Measurements from ENCODE around the gene TIMM29.

Gene TIMM29

DNA sequence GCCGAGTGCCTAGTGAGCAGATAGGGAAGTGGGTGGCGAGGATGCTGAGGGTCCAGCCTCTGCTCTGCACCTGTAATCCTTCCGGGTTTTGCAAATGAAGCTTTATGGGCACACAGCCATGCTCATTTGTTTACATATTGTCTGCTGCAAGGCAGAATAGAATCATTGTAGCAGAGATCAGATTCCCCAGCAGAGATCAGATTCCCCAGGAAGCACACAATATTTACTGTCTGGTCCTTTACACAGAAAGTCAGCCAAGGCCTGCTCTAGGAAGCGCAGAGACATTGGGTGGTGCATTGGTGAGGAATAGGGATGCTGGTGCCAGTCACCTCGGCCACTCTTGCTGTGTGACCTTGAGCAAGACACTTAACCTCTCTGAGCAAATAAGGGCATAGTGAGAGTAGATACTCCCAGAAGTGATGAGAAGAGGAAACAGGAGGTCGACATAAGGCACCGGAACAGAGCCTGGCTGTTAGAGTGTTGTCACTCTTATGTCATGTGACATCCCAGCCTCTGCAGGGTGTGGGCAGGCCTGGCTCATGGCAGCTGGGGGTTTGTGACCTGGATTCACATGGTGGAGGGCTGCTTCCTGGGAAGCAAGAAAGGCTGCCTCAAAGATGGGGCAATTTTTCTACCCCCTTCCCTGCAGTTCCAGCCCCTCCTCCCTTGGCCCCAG lies 31.6 kb upstream of the TIMM29 start:
- H3K36me3 Mint-ChIP-seq (ENCODE audit: low read depth), result peaks cover 19% of the 10 kb centered on the region
- H3K4me1 Mint-ChIP-seq (ENCODE audit: low read depth), result peaks cover 51% of the 10 kb centered on the region
- H3K4me3 Mint-ChIP-seq, result no peak overlapping the region
- no peaks in the 10 kb centered on the region for H3K9me3 Mint-ChIP-seq
- intact Hi-C loops (cut with micrococcal nuclease), result no loop called here
- no peaks in the 10 kb centered on the region for H3K27me3 Mint-ChIP-seq
- peak overlapping the region; percentile 18 for H3K27ac Mint-ChIP-seq

DNA sequence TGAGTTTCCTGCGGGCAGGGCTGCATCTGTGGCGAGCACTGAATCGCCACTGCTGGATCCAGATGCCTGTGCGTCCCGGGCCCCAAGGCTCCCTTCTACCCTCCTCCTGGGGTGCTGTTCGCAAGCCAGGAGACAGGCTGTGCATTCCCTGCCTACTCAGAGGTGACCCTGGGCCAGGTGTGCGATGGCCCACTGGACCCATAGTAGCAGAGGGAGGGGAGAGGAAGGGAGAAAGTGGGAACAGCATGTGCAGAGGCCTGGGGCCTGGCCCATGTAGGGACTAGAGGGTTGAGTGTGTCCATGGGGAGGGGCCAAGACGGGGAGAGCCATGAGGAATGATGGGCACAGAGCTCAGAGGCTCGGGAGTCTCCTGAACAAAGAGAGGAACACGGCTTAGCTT lies 30.0 kb upstream of the TIMM29 start:
- no peak overlapping the region for H3K4me3 Mint-ChIP-seq
- intact Hi-C loops (cut with micrococcal nuclease), result no loop called here
- no peaks in the 10 kb centered on the region for H3K9me3 Mint-ChIP-seq
- H3K36me3 Mint-ChIP-seq (ENCODE audit: low read depth), result peaks cover 27% of the 10 kb centered on the region
- H3K27me3 Mint-ChIP-seq, result no peaks in the 10 kb centered on the region
- no peak overlapping the region for H3K27ac Mint-ChIP-seq
- H3K4me1 Mint-ChIP-seq (ENCODE audit: low read depth), result peaks cover 49% of the 10 kb centered on the region

- H3K27ac Mint-ChIP-seq, result no peak overlapping the region
- intact Hi-C loops (cut with micrococcal nuclease), result no loop called here
- H3K4me1 Mint-ChIP-seq (ENCODE audit: low read depth), result peaks cover 43% of the 10 kb centered on the region
- peaks cover 27% of the 10 kb centered on the region for H3K36me3 Mint-ChIP-seq (ENCODE audit: low read depth)
- H3K4me3 Mint-ChIP-seq, result no peak overlapping the region
- no peaks in the 10 kb centered on the region for H3K27me3 Mint-ChIP-seq
- H3K9me3 Mint-ChIP-seq, result no peaks in the 10 kb centered on the region
These were observed 29.4 kb upstream of the TIMM29 start for GRCh38 chr19:10899151-10899653.

DNA sequence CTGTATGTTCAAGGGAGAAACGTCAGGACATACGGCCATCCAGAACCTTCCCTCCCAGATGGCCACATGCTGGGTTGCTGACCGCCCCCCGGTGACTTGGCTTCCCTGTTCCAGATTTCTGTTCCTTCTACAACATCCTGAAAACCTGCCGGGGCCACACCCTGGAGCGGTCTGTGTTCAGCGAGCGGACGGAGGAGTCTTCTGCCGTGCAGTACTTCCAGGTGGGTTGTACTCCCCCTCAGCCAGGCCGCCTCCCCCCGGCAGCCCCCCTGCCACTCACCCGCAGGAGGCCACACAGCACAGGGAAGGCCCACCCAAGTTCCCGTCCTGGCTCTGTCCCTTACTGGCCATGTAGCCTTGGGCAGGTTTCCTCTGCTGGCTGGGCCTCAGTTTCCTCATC lies 20.7 kb upstream of the TIMM29 start:
- H3K4me3 Mint-ChIP-seq, result peak overlapping the region; percentile 4
- H3K9me3 Mint-ChIP-seq, result no peaks in the 10 kb centered on the region
- peak overlapping the region; percentile 79 for H3K27ac Mint-ChIP-seq
- no peaks in the 10 kb centered on the region for H3K27me3 Mint-ChIP-seq
- H3K36me3 Mint-ChIP-seq (ENCODE audit: low read depth), result peaks cover 81% of the 10 kb centered on the region
- H3K4me1 Mint-ChIP-seq (ENCODE audit: low read depth), result peaks cover 19% of the 10 kb centered on the region
- intact Hi-C loops (cut with micrococcal nuclease), result loop anchor here (5.0 kb wide), 1 partner anchor 36 kb away; the partner anchor contains the start of gene CARM1

- Mint-ChIP-seq H3K27me3 (no peaks in the 10 kb centered on the region), H3K36me3 (ENCODE audit: low read depth) (peaks cover 81% of the 10 kb centered on the region), H3K27ac (peak overlapping the region; percentile 79), H3K4me3 (no peak overlapping the region), H3K4me1 (ENCODE audit: low read depth) (peaks cover 19% of the 10 kb centered on the region), H3K9me3 (no peaks in the 10 kb centered on the region)
- intact Hi-C loops (cut with micrococcal nuclease), result loop anchor here (5.0 kb wide), 1 partner anchor 36 kb away; the partner anchor contains the start of gene CARM1
These were observed 20.1 kb upstream of the TIMM29 start for GRCh38 chr19:10908380-10908960.

- Mint-ChIP-seq H3K9me3 (no peaks in the 10 kb centered on the region), H3K27ac (no peak overlapping the region), H3K4me3 (no peak overlapping the region), H3K27me3 (no peaks in the 10 kb centered on the region), H3K36me3 (ENCODE audit: low read depth) (peaks cover 93% of the 10 kb centered on the region), H3K4me1 (ENCODE audit: low read depth) (peaks cover 19% of the 10 kb centered on the region)
- intact Hi-C loops (cut with micrococcal nuclease), result no loop called here
These were observed 16.8 kb upstream of the TIMM29 start for GRCh38 chr19:10911579-10912363.

GRCh38 chr19:10912619-10913018 lies 16.0 kb upstream of the TIMM29 start:
- H3K27ac Mint-ChIP-seq, result no peak overlapping the region
- H3K4me1 Mint-ChIP-seq (ENCODE audit: low read depth), result peaks cover 12% of the 10 kb centered on the region
- peaks cover 97% of the 10 kb centered on the region for H3K36me3 Mint-ChIP-seq (ENCODE audit: low read depth)
- no peaks in the 10 kb centered on the region for H3K27me3 Mint-ChIP-seq
- no peak overlapping the region for H3K4me3 Mint-ChIP-seq
- H3K9me3 Mint-ChIP-seq, result no peaks in the 10 kb centered on the region
- intact Hi-C loops (cut with micrococcal nuclease), result no loop called here

- no peaks in the 10 kb centered on the region for H3K27me3 Mint-ChIP-seq
- intact Hi-C loops (cut with micrococcal nuclease), result no loop called here
- no peak overlapping the region for H3K4me3 Mint-ChIP-seq
- peaks cover 97% of the 10 kb centered on the region for H3K36me3 Mint-ChIP-seq (ENCODE audit: low read depth)
- no peak overlapping the region for H3K27ac Mint-ChIP-seq
- no peaks in the 10 kb centered on the region for H3K9me3 Mint-ChIP-seq
- no peaks in the 10 kb centered on the region for H3K4me1 Mint-ChIP-seq (ENCODE audit: low read depth)
These were observed 14.8 kb upstream of the TIMM29 start for GRCh38 chr19:10913716-10914340.

DNA sequence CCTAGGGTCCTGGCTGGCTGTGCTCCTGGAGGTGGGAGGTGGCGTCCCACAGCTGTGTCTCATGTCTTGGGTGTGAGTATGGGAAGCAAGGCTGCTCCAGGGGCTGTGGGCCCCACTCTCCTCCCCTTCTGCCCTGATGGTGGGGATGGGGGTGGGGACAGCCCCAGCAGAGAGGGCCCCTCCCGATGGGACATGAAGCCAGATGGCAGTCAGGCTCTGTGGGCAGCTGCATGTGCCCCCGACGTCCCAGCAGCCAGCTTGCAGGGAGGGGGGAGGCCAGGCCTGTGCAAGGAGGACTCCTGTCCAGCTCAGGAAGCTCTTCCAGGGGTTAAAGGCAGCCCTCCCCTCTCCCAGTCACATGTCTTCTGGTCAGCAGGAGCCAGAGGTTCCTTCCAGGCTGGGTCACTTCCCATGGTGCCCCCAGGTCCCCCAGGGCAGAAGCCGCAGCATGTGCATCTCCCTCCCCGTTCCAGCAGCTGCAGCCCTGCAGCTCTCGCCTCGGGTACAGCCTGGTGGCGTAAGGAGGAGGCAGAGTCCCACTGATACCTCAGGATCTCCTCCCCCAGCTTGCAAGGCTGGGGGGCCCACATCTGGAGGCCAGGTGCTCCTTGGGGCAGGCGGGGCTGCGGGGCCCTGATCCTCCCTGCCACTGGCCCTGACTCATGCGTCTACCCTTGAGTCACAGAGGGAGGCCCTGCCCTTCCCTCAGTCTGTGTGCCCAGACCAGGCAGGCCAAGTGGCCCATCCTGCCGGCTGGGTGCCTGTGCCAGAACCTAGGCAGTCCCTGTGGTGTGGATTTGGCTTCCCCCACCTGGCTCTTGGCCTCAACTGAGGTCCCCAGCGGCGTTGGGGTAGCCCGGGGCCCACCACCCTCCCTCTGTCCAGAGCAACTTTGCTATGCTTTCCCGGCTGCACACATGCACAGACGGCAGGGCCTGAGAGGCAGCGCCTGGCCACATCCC lies 13.2 kb upstream of the TIMM29 start:
- H3K27ac Mint-ChIP-seq, result no peak overlapping the region

GRCh38 chr19:10916602-10917001 lies 12.0 kb upstream of the TIMM29 start:
- no peak overlapping the region for H3K27ac Mint-ChIP-seq
- no peaks in the 10 kb centered on the region for H3K27me3 Mint-ChIP-seq
- no peak overlapping the region for H3K4me3 Mint-ChIP-seq
- intact Hi-C loops (cut with micrococcal nuclease), result no loop called here
- peaks cover 100% of the 10 kb centered on the region for H3K36me3 Mint-ChIP-seq (ENCODE audit: low read depth)
- H3K9me3 Mint-ChIP-seq, result no peaks in the 10 kb centered on the region
- no peaks in the 10 kb centered on the region for H3K4me1 Mint-ChIP-seq (ENCODE audit: low read depth)

More for the DNA sequence above, 13.2 kb upstream of the TIMM29 start:
- Mint-ChIP-seq H3K4me1 (ENCODE audit: low read depth) (no peaks in the 10 kb centered on the region), H3K36me3 (ENCODE audit: low read depth) (peaks cover 99% of the 10 kb centered on the region), H3K27me3 (no peaks in the 10 kb centered on the region), H3K9me3 (no peaks in the 10 kb centered on the region), H3K4me3 (no peak overlapping the region)
- intact Hi-C loops (cut with micrococcal nuclease), result no loop called here

- H3K36me3 Mint-ChIP-seq (ENCODE audit: low read depth), result peaks cover 100% of the 10 kb centered on the region
- no peak overlapping the region for H3K4me3 Mint-ChIP-seq
- intact Hi-C loops (cut with micrococcal nuclease), result no loop called here
- no peaks in the 10 kb centered on the region for H3K27me3 Mint-ChIP-seq
- no peak overlapping the region for H3K27ac Mint-ChIP-seq
- no peaks in the 10 kb centered on the region for H3K9me3 Mint-ChIP-seq
- no peaks in the 10 kb centered on the region for H3K4me1 Mint-ChIP-seq (ENCODE audit: low read depth)
These were observed 10.3 kb upstream of the TIMM29 start for GRCh38 chr19:10918359-10918758.

GRCh38 chr19:10919352-10920287 lies 9.0 kb upstream of the TIMM29 start:
- H3K4me3 Mint-ChIP-seq, result no peak overlapping the region
- H3K9me3 Mint-ChIP-seq, result no peaks in the 10 kb centered on the region
- H3K36me3 Mint-ChIP-seq (ENCODE audit: low read depth), result peaks cover 100% of the 10 kb centered on the region
- no peaks in the 10 kb centered on the region for H3K27me3 Mint-ChIP-seq
- intact Hi-C loops (cut with micrococcal nuclease), result no loop called here
- H3K4me1 Mint-ChIP-seq (ENCODE audit: low read depth), result no peaks in the 10 kb centered on the region
- H3K27ac Mint-ChIP-seq, result no peak overlapping the region
